Measurements from ENCODE around the gene ZFAND2A. TPM values are rescaled to one million over a fixed set of nuclear protein-coding genes. Genes with fewer than 3 reads are reported as not detected.

The ZFAND2A gene
- total and polyA plus RNA-seq, 2 of the 8 experiments (the other 6 are each of a cell fraction or from before 2014, with no cell fraction given) = 16.6 to 20.3 TPM

- Histone ChIP-seq H3K9ac (replicated peaks in 1 of 4; ENCODE audit: extremely low read depth in 1 of 4, low read depth in 3 of 4, low read length in 3 of 4) (no peak overlapping the region), H4K20me1 (replicated peaks in 1 of 2; ENCODE audit: control insufficient read depth in 1 of 2, insufficient read depth in 2 of 2, low read length in 2 of 2) (no peaks in the 10 kb centered on the region), H3K18ac (ENCODE audit: extremely low read depth, low read length) (no peak overlapping the region), H3K9me3 (ENCODE audit: insufficient read depth in 2 of 2, low read depth in 1 of 2, low read length in 1 of 2) (no peaks in the 10 kb centered on the region), H3K4me2 (ENCODE audit: insufficient read depth in 1 of 2, low read depth in 2 of 2, low read length in 2 of 2) (no peak overlapping the region), H2BK15ac (ENCODE audit: low read length) (no peak overlapping the region), H2AFZ (ENCODE audit: low read length) (no peak overlapping the region), H2BK12ac (ENCODE audit: low read depth, low read length) (no peak overlapping the region), H4K8ac (ENCODE audit: extremely low read depth, insufficient read depth, low read length) (no peak overlapping the region), H2BK120ac (replicated peaks; ENCODE audit: low read depth, low read length) (no peak overlapping the region), H4K91ac (replicated peaks; ENCODE audit: insufficient read length, low read length) (no peak overlapping the region), H3K36me3 (ENCODE audit: control insufficient read depth in 2 of 4, insufficient read depth in 4 of 4, low read length in 3 of 4) (no peaks in the 10 kb centered on the region), H3K79me1 (ENCODE audit: low read depth, low read length) (no peaks in the 10 kb centered on the region), H3K23me2 (ENCODE audit: low read depth, low read length) (peaks cover 4% of the 10 kb centered on the region; the same call in 1 of the 2 replicates), H4K5ac (ENCODE audit: insufficient read length, low read depth, low read length) (no peak overlapping the region), H3K27ac (ENCODE audit: low read depth, low read length) (no peak overlapping the region), H3K4me1 (replicated peaks in 1 of 4; ENCODE audit: control insufficient read depth in 3 of 4, insufficient read depth in 4 of 4, low read length in 3 of 4) (no peaks in the 10 kb centered on the region), H3K4me3 (ENCODE audit: extremely low read depth in 1 of 4, insufficient read depth in 2 of 4, low read depth in 3 of 4, low read length in 4 of 4) (no peak overlapping the region), H3K79me2 (ENCODE audit: control insufficient read depth in 1 of 2, insufficient read depth in 2 of 2, low read length in 2 of 2) (no peaks in the 10 kb centered on the region), H2AK5ac (ENCODE audit: low read depth, low read length) (no peak overlapping the region), H2BK20ac (ENCODE audit: low read length) (no peak overlapping the region), H3K56ac (replicated peaks; ENCODE audit: insufficient read length, low read depth, low read length) (no peak overlapping the region), H3K23ac (ENCODE audit: insufficient read length) (no peak overlapping the region), H3K4ac (replicated peaks; ENCODE audit: insufficient read length, low read depth, low read length) (no peak overlapping the region), H2BK5ac (ENCODE audit: low read depth, low read length) (no peak overlapping the region), H3K14ac (ENCODE audit: insufficient read length) (no peak overlapping the region), H3K27me3 (replicated peaks in 1 of 4; ENCODE audit: control insufficient read depth in 3 of 4, extremely low read depth in 1 of 4, insufficient read depth in 3 of 4, low read length in 3 of 4) (no peaks in the 10 kb centered on the region; a peak in 1 of 7 replicates)
- ChIA-PET POLR2A (ENCODE audit: partially characterized antibody) (no interaction called here), CTCF (ENCODE audit: partially characterized antibody) (interaction anchor here (0.6 to 2.9 kb wide), 3 partner anchors 11 to 198 kb away, joined by 3 to 24 read pairs (median 3); no protein-coding TSS in a partner anchor)
- DNase-seq (ENCODE audit: low read depth in 1 of 2, low spot score in 2 of 2) = no peak
- no peak for FAIRE-seq
- WGBS, 2 experiments (ENCODE audit: extremely low coverage in 1 of 2, insufficient coverage in 1 of 2, insufficient read length in 1 of 2, insufficient replicate concordance in 2 of 2, low coverage in 1 of 2, low lambda C conversion rate in 2 of 2, missing lambda C conversion rate in 1 of 2) = 88% methylated on average over 11 of the region's 11 CpGs; no CpG with 5 or more reads in 1 of the 2 experiments
- TF ChIP-seq TAF7 (optimal IDR thresholded peaks at IDR 0.05; ENCODE audit: borderline replicate concordance, low read depth, low read length) (no peak), EGR1 (IDR thresholded peaks at IDR 0.05; ENCODE audit: borderline replicate concordance, low read depth, low read length) (no peak), RAD21 (IDR thresholded peaks at IDR 0.05 in 1 of 2, conservative IDR thresholded peaks at IDR 0.05 in 1 of 2; ENCODE audit: low read depth in 2 of 2, low read length in 2 of 2) (no peak), TCF12 (IDR thresholded peaks at IDR 0.05; ENCODE audit: low read depth, low read length) (no peak), KDM1A (IDR thresholded peaks at IDR 0.05; ENCODE audit: borderline replicate concordance, low read length) (no peak)
Observed at GRCh38 chr7:1187127-1187526, 27.1 kb upstream of the ZFAND2A start.
